ENCODE results near the gene TMEM185A. TPM values are rescaled to one million over a fixed set of nuclear protein-coding genes. Genes with fewer than 3 reads are reported as not detected.
"Not testable (repeated sequence)": the region's sequence is repeated elsewhere in the genome, so short reads cannot be mapped to it uniquely, and the experiment has no call there.

Gene TMEM185A
- total and polyA plus RNA-seq, 2 of the 4 experiments (the other 2 are of a cell fraction) = 9.7 to 12.2 TPM

DNA sequence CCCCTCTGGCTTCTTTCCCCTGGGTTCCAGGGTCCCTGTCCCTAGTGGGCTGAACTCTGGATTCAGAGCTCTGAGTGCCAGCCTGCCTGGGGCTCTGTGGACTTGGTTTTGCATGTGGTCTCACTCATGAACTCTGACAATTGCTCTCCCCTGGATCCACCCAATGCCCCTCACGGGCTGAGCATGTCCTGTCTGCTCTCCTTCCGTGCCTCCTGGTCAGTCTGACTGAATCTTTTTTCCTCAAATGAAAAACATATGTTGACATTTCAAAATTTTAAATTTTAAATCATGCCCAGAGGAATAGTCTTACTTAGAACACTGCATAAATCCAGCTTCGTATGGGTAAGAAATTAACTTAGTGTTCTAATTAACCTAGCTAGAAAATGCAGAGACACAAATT, 43.5 kb upstream of the TMEM185A start:
- H4K5ac ChIP-seq (ENCODE audit: low read depth, low read length); CTCF ChIA-PET; H2BK20ac ChIP-seq (ENCODE audit: low read depth, low read length); H3K4ac ChIP-seq (ENCODE audit: low read depth, low read length); H3K23ac ChIP-seq (ENCODE audit: low read depth, low read length); H3K9me3 ChIP-seq (ENCODE audit: control insufficient read depth, insufficient read depth, low read length); H3K4me1 ChIP-seq (ENCODE audit: control insufficient read depth, insufficient read depth, low read length); intact Hi-C loops (cut with micrococcal nuclease); H2AK9ac ChIP-seq (replicated peaks; ENCODE audit: low read depth, low read length, poor library complexity); H3K27me3 ChIP-seq (ENCODE audit: control insufficient read depth, insufficient read depth, low read length); H3K14ac ChIP-seq (replicated peaks; ENCODE audit: low read depth, low read length); H3K4me3 ChIP-seq (ENCODE audit: insufficient read depth, low read depth, low read length); H3K36me3 ChIP-seq (ENCODE audit: control insufficient read depth, insufficient read depth, low read length); H3K4me2 ChIP-seq (ENCODE audit: low read depth, low read length); H2AFZ ChIP-seq (replicated peaks; ENCODE audit: low read length, poor library complexity); H4K20me1 ChIP-seq (ENCODE audit: insufficient read depth, low read length); BruUV-seq (replicated peaks); H2BK5ac ChIP-seq (ENCODE audit: low read depth, low read length, poor library complexity, severe bottlenecking); ATAC-seq (ENCODE audit: low read depth); H2BK120ac ChIP-seq (ENCODE audit: low read depth, low read length); H3K18ac ChIP-seq (ENCODE audit: low read depth, low read length); H3K9ac ChIP-seq (ENCODE audit: low read depth, low read length); H4K91ac ChIP-seq (ENCODE audit: insufficient read depth, low read depth, low read length); DNase-seq; H2BK15ac ChIP-seq (ENCODE audit: low read depth, low read length); H3K79me1 ChIP-seq (ENCODE audit: low read depth in 1 of 2, low read length in 2 of 2); H3K56ac ChIP-seq (ENCODE audit: extremely low read depth, insufficient read depth, low read length); H4K8ac ChIP-seq (ENCODE audit: low read depth in 2 of 2, low read length in 2 of 2); in situ Hi-C loops (cut with MboI; ENCODE audit: low sequenced_read_pairs); H3K9me1 ChIP-seq (ENCODE audit: insufficient read depth, low read length); POLR2A ChIA-PET (ENCODE audit: unreplicated experiment); dilution Hi-C loops (cut with HindIII; ENCODE audit: low sequenced_read_pairs, unreplicated experiment); H2AK5ac ChIP-seq (ENCODE audit: low read depth, low read length); H3K27ac ChIP-seq (ENCODE audit: insufficient read depth, low read length): not testable (repeated sequence)
- no CpG with 5 or more reads among the region's 3 CpGs for WGBS, 2 experiments (ENCODE audit: extremely low coverage in 2 of 2, insufficient read length in 1 of 2)

DNA sequence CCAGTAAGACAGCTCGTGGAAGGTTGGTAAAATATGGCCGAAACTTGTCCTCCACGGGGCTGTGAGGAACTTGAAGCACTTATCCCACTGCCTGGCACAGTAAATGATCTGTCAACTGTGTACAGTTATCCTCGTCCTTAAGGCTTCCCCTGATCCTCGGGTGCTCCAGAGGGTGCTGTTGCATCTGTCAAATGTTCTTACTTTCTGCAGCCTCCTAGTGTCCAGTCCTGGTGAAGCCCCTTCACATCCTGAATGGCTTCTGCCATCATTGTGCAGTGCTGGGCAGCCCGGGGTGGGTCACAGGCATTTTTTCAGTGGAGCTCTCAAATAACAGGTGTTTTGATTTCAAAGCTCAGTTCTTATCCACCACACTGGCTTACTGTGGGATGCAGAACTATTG, 29.0 kb upstream of the TMEM185A start:
- BruUV-seq (replicated peaks); H3K14ac ChIP-seq (replicated peaks; ENCODE audit: low read depth, low read length); H2BK120ac ChIP-seq (ENCODE audit: low read depth, low read length); DNase-seq; H2AK5ac ChIP-seq (ENCODE audit: low read depth, low read length); H3K4me1 ChIP-seq (ENCODE audit: control insufficient read depth, insufficient read depth, low read length); H4K20me1 ChIP-seq (ENCODE audit: insufficient read depth, low read length); H2BK5ac ChIP-seq (ENCODE audit: low read depth, low read length, poor library complexity, severe bottlenecking); in situ Hi-C loops (cut with MboI; ENCODE audit: low sequenced_read_pairs); H3K9me1 ChIP-seq (ENCODE audit: insufficient read depth, low read length); H3K36me3 ChIP-seq (ENCODE audit: control insufficient read depth, insufficient read depth, low read length); H4K91ac ChIP-seq (ENCODE audit: insufficient read depth, low read depth, low read length); dilution Hi-C loops (cut with HindIII; ENCODE audit: low sequenced_read_pairs, unreplicated experiment); H3K27ac ChIP-seq (ENCODE audit: insufficient read depth, low read length); intact Hi-C loops (cut with micrococcal nuclease); H4K8ac ChIP-seq (ENCODE audit: low read depth in 2 of 2, low read length in 2 of 2); H3K18ac ChIP-seq (ENCODE audit: low read depth, low read length); H3K56ac ChIP-seq (ENCODE audit: extremely low read depth, insufficient read depth, low read length); H4K5ac ChIP-seq (ENCODE audit: low read depth, low read length); POLR2A ChIA-PET (ENCODE audit: unreplicated experiment); H2BK20ac ChIP-seq (ENCODE audit: low read depth, low read length); H3K23ac ChIP-seq (ENCODE audit: low read depth, low read length); H3K9me3 ChIP-seq (ENCODE audit: control insufficient read depth, insufficient read depth, low read length); H2BK15ac ChIP-seq (ENCODE audit: low read depth, low read length); H3K4me3 ChIP-seq (ENCODE audit: insufficient read depth, low read depth, low read length); H2AFZ ChIP-seq (replicated peaks; ENCODE audit: low read length, poor library complexity); ATAC-seq (ENCODE audit: low read depth); CTCF ChIA-PET; H3K9ac ChIP-seq (ENCODE audit: low read depth, low read length); H3K79me1 ChIP-seq (ENCODE audit: low read depth in 1 of 2, low read length in 2 of 2); H2AK9ac ChIP-seq (replicated peaks; ENCODE audit: low read depth, low read length, poor library complexity); H3K4ac ChIP-seq (ENCODE audit: low read depth, low read length); H3K27me3 ChIP-seq (ENCODE audit: control insufficient read depth, insufficient read depth, low read length); H3K4me2 ChIP-seq (ENCODE audit: low read depth, low read length): not testable (repeated sequence)
- no CpG with 5 or more reads among the region's 6 CpGs for WGBS, 2 experiments (ENCODE audit: extremely low coverage in 2 of 2, insufficient read length in 1 of 2)

All from IMR-90 (cell line).